Panc1 (cell line): ENCODE measurements around the gene RBBP5. TPM values are rescaled to one million over a fixed set of nuclear protein-coding genes. Genes with fewer than 3 reads are reported as not detected.

ENCODE experiments used
- ATAC-seq: fragments of 200-7000 bp; cut with Tn5 transposase; 2 replicates; pipeline ENCODE4 v1.9.1; 2020; ENCODE audit warnings: mild to moderate bottlenecking, moderate library complexity
- BruUV-seq: library from RNA; stranded (reverse); fragments of 400-500 nt; replicated peaks from 2 replicates; lab custom pipeline; 2021; lab: Mats Ljungman, UMichigan
- CTCF ChIA-PET: fragments of 300-600 bp; sonication (Branson Sonifier 250); formaldehyde crosslinking; loops from one replicate; lab custom pipeline; 2022; ENCODE audit warnings: antibody characterized with exemption; lab: Charles Lee
- POLR2A ChIA-PET: fragments of 300-600 bp; sonication (Branson Sonifier 250); formaldehyde crosslinking; loops from one replicate; lab custom pipeline; 2022; ENCODE audit warnings: antibody characterized with exemption; lab: Charles Lee
- DNase-seq: peaks from one replicate; pipeline ENCODE4 v3.0.0-alpha.2; 2010; ENCODE audit warnings: low read depth, low spot score
- H3K27ac ChIP-seq: 2 replicates; pipeline ENCODE4 v1.5.1; 2011; ENCODE audit warnings: mild to moderate bottlenecking, low read length, inconsistent platforms
- H3K27me3 ChIP-seq: fragments of 200-500 bp; sonication (Bioruptor generic); 2 replicates; pipeline ENCODE4 v1.6.0; 2014; ENCODE audit warnings: low read length, inconsistent platforms; ENCODE audit not compliant: control insufficient read depth, insufficient read depth
- H3K36me3 ChIP-seq: fragments of 200-500 bp; sonication (Bioruptor generic); 2 replicates; pipeline ENCODE4 v1.5.1; 2014; ENCODE audit warnings: inconsistent platforms, mild to moderate bottlenecking, low read length, moderate library complexity; ENCODE audit not compliant: control insufficient read depth, insufficient read depth
- H3K4me1 ChIP-seq: 2 replicates; pipeline ENCODE4 v1.5.1; 2011; ENCODE audit warnings: inconsistent platforms, mild to moderate bottlenecking, low read length, moderate library complexity; ENCODE audit not compliant: control insufficient read depth, insufficient read depth
- H3K4me3 ChIP-seq, 2 experiments: 2 replicates each; pipeline ENCODE4 v1.5.1; 2011 to 2012; ENCODE audit warnings: low read depth in 2 of 2, low read length in 2 of 2, mild to moderate bottlenecking in 2 of 2, inconsistent platforms in 1 of 2, moderate library complexity in 1 of 2
- H3K9me3 ChIP-seq: fragments of 200-500 bp; sonication (Bioruptor generic); 2 replicates; pipeline ENCODE4 v1.5.1; 2014; ENCODE audit warnings: low read depth, mild to moderate bottlenecking, inconsistent platforms, low read length, moderate library complexity; ENCODE audit not compliant: control insufficient read depth, insufficient read depth
- POLR2AphosphoS5 ChIP-seq: IDR thresholded peaks from 2 replicates; pipeline ENCODE4 v1.6.1; 2012; ENCODE audit warnings: mild to moderate bottlenecking, low read depth, low read length, moderate library complexity
- SIN3A ChIP-seq: IDR thresholded peaks from 2 replicates; pipeline ENCODE4 v1.6.1; 2012; ENCODE audit warnings: low read depth, mild to moderate bottlenecking, low read length, moderate library complexity, borderline replicate concordance; ENCODE audit not compliant: insufficient read depth
- TCF7L2 ChIP-seq: IDR thresholded peaks from 2 replicates; pipeline ENCODE4 v1.6.1; 2011; ENCODE audit warnings: mild to moderate bottlenecking, low read depth, low read length, inconsistent platforms
- in situ Hi-C: cut with HindIII; loops from 2 replicates; pipeline ENCODE4 v1.10.0; 2016; ENCODE audit warnings: low sequenced_read_pairs, low pct_unique_long_range_greater_than_20kb
- intact Hi-C: fragments of 100-400 bp; cut with micrococcal nuclease; formaldehyde crosslinking; loops from one replicate; pipeline ENCODE4 v1.10.0; 2022; ENCODE audit not compliant: unreplicated experiment
- total RNA-seq: library from RNA; stranded (reverse); gene quantifications from one replicate; pipeline ENCODE4 v1.2.1, GENCODE V29; 2021; ENCODE audit not compliant: unreplicated experiment
- TF ChIP-seq, protein P1 (sequence below): fragments of 450-650 bp; IDR thresholded peaks from 2 replicates; pipeline ENCODE4 v1.5.1; 2017; ENCODE audit warnings: mild to moderate bottlenecking
- TF ChIP-seq, protein P2 (sequence below), 2 experiments: IDR thresholded peaks; 2 replicates each; pipeline ENCODE4 v1.6.1; 2011 to 2012; ENCODE audit warnings: low read depth in 2 of 2, control low read depth in 1 of 2, low read length in 1 of 2, mild to moderate bottlenecking in 1 of 2, moderate library complexity in 1 of 2; ENCODE audit not compliant: insufficient read depth in 1 of 2

Gene RBBP5
- total RNA-seq, 1 experiment from 2014 or later, result 22.2 TPM

DNA sequence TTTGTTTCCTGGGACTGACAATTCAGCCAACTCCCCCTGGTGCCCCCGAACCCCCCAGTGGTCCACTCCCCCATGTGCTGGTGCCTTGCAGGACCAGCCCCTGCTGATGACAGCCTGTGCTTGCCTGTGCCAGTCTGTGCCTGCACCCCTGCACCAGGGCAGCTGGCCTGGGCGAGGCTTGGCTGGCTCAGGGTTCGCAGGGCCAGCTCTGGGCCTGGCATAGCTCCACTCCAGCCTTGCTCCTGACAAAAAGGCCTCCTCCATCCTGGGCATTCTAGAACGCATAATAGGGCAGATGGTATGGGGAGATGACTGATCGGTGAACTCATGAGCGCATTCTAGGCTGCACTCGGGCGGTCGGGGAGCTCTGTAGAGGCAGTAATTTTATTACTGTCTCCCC is 73.4 kb downstream of the RBBP5 start:
- peaks cover 15% of the 10 kb centered on the region; the same call in 1 of the 2 replicates for H3K27me3 ChIP-seq
- CTCF ChIA-PET, result interaction anchor here (0.6 to 1.1 kb wide), 2 partner anchors 14 to 52 kb away, joined by 3 read pairs; no protein-coding TSS in a partner anchor
- DNase-seq, result no peak
- no peak overlapping the region for H3K27ac ChIP-seq
- H3K36me3 ChIP-seq, result no peaks in the 10 kb centered on the region
- no TSS peak for BruUV-seq
- no peak for TF ChIP-seq POLR2AphosphoS5
- no peak for TF ChIP-seq TCF7L2
- TF ChIP-seq SIN3A, result no peak
- TF ChIP-seq, protein P1, sequence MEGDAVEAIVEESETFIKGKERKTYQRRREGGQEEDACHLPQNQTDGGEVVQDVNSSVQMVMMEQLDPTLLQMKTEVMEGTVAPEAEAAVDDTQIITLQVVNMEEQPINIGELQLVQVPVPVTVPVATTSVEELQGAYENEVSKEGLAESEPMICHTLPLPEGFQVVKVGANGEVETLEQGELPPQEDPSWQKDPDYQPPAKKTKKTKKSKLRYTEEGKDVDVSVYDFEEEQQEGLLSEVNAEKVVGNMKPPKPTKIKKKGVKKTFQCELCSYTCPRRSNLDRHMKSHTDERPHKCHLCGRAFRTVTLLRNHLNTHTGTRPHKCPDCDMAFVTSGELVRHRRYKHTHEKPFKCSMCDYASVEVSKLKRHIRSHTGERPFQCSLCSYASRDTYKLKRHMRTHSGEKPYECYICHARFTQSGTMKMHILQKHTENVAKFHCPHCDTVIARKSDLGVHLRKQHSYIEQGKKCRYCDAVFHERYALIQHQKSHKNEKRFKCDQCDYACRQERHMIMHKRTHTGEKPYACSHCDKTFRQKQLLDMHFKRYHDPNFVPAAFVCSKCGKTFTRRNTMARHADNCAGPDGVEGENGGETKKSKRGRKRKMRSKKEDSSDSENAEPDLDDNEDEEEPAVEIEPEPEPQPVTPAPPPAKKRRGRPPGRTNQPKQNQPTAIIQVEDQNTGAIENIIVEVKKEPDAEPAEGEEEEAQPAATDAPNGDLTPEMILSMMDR, result no peak
- TF ChIP-seq, protein P2, sequence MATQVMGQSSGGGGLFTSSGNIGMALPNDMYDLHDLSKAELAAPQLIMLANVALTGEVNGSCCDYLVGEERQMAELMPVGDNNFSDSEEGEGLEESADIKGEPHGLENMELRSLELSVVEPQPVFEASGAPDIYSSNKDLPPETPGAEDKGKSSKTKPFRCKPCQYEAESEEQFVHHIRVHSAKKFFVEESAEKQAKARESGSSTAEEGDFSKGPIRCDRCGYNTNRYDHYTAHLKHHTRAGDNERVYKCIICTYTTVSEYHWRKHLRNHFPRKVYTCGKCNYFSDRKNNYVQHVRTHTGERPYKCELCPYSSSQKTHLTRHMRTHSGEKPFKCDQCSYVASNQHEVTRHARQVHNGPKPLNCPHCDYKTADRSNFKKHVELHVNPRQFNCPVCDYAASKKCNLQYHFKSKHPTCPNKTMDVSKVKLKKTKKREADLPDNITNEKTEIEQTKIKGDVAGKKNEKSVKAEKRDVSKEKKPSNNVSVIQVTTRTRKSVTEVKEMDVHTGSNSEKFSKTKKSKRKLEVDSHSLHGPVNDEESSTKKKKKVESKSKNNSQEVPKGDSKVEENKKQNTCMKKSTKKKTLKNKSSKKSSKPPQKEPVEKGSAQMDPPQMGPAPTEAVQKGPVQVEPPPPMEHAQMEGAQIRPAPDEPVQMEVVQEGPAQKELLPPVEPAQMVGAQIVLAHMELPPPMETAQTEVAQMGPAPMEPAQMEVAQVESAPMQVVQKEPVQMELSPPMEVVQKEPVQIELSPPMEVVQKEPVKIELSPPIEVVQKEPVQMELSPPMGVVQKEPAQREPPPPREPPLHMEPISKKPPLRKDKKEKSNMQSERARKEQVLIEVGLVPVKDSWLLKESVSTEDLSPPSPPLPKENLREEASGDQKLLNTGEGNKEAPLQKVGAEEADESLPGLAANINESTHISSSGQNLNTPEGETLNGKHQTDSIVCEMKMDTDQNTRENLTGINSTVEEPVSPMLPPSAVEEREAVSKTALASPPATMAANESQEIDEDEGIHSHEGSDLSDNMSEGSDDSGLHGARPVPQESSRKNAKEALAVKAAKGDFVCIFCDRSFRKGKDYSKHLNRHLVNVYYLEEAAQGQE (IDR thresholded peaks at IDR 0.05; ENCODE audit: insufficient read depth in 1 of 2, low read depth in 2 of 2, low read length in 1 of 2), result no peak
- no peaks in the 10 kb centered on the region for H3K4me1 ChIP-seq
- in situ Hi-C loops (no loop called here), intact Hi-C loops (no loop called here)
- H3K9me3 ChIP-seq, result no peaks in the 10 kb centered on the region
- POLR2A ChIA-PET, result no interaction called here
- ATAC-seq, result no peak
- H3K4me3 ChIP-seq, result no peak overlapping the region

DNA sequence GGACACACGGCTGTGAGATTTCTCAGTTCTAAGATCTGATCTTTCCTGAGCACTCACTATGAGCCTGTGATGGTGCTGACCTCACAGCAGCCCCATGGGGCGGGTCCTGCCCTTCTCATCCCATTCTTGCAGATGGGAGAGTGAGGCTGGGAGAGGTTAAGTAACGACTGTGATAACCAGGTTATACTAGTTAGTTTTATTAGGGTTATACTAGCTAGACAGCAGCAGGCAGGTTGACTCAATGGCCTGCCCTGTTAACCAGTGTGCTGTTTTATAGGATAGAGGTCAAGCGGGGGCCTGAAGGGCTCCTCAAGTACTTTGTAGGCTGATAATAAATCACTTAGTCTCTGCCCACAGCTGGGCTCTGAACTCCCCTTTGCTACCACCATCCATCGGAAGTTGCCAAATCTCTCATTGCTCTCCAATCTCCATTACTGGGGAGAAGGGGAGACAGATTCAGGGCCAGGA is 74.0 kb downstream of the RBBP5 start:
- H3K27ac ChIP-seq, result no peak overlapping the region
- ATAC-seq (no peak), DNase-seq (no peak)
- H3K27me3 ChIP-seq, result peaks cover 15% of the 10 kb centered on the region; the same call in 1 of the 2 replicates
- no peaks in the 10 kb centered on the region for H3K36me3 ChIP-seq
- H3K4me3 ChIP-seq, result no peak overlapping the region
- in situ Hi-C loops (no loop called here), intact Hi-C loops (no loop called here)
- TF ChIP-seq SIN3A (no peak), TCF7L2 (no peak)
- TF ChIP-seq, protein P1, result no peak
- TF ChIP-seq, protein P2 (IDR thresholded peaks at IDR 0.05; ENCODE audit: insufficient read depth in 1 of 2, low read depth in 2 of 2, low read length in 1 of 2), result no peak
- H3K9me3 ChIP-seq, result no peaks in the 10 kb centered on the region
- no peaks in the 10 kb centered on the region for H3K4me1 ChIP-seq
- CTCF ChIA-PET, result no interaction called here
- POLR2A ChIA-PET, result no interaction called here
- BruUV-seq, result no TSS peak
